ENCODE data around the gene FRMPD2. TPM values are rescaled to one million over a fixed set of nuclear protein-coding genes. Genes with fewer than 3 reads are reported as not detected.

The FRMPD2 gene
- total RNA-seq, 1 donor from 2014 or later, result 1.6 TPM

- peaks cover 19% of the 10 kb centered on the region for H3K4me1 Mint-ChIP-seq (ENCODE audit: low read depth, unreplicated experiment)
- TF ChIP-seq CTCF (IDR thresholded peaks at IDR 0.05; ENCODE audit: partially characterized antibody, unreplicated experiment), result no peak
- no peaks in the 10 kb centered on the region for H3K27me3 Mint-ChIP-seq (ENCODE audit: unreplicated experiment)
- no peak overlapping the region for H3K27ac Mint-ChIP-seq (ENCODE audit: unreplicated experiment)
- H3K4me3 Mint-ChIP-seq (ENCODE audit: unreplicated experiment), result no peak overlapping the region
- DNase-seq, result no peak
- H3K9me3 Mint-ChIP-seq (ENCODE audit: unreplicated experiment), result peaks cover 5% of the 10 kb centered on the region
- no peaks in the 10 kb centered on the region for H3K36me3 Mint-ChIP-seq (ENCODE audit: unreplicated experiment)
Measured at GRCh38 chr10:48253970-48254657, 20.4 kb downstream of the FRMPD2 start.

- no peak for TF ChIP-seq CTCF (IDR thresholded peaks at IDR 0.05; ENCODE audit: partially characterized antibody, unreplicated experiment)
- Mint-ChIP-seq H3K27me3 (ENCODE audit: unreplicated experiment) (no peaks in the 10 kb centered on the region), H3K4me1 (ENCODE audit: low read depth, unreplicated experiment) (peaks cover 9% of the 10 kb centered on the region), H3K4me3 (ENCODE audit: unreplicated experiment) (no peak overlapping the region), H3K27ac (ENCODE audit: unreplicated experiment) (no peak overlapping the region), H3K36me3 (ENCODE audit: unreplicated experiment) (no peaks in the 10 kb centered on the region), H3K9me3 (ENCODE audit: unreplicated experiment) (peaks cover 5% of the 10 kb centered on the region)
- DNase-seq, result no peak
Measured at GRCh38 chr10:48252354-48252650, 22.2 kb downstream of the FRMPD2 start.

GRCh38 chr10:48251525-48252353 lies 22.8 kb downstream of the FRMPD2 start:
- DNase-seq, result no peak

GRCh38 chr10:48251152-48251524 lies 23.4 kb downstream of the FRMPD2 start:
- no peak for TF ChIP-seq CTCF (IDR thresholded peaks at IDR 0.05; ENCODE audit: partially characterized antibody, unreplicated experiment)
- Mint-ChIP-seq H3K27ac (ENCODE audit: unreplicated experiment) (no peak overlapping the region), H3K4me3 (ENCODE audit: unreplicated experiment) (no peak overlapping the region), H3K9me3 (ENCODE audit: unreplicated experiment) (peaks cover 5% of the 10 kb centered on the region), H3K36me3 (ENCODE audit: unreplicated experiment) (no peaks in the 10 kb centered on the region), H3K4me1 (ENCODE audit: low read depth, unreplicated experiment) (peaks cover 6% of the 10 kb centered on the region), H3K27me3 (ENCODE audit: unreplicated experiment) (no peaks in the 10 kb centered on the region)
- DNase-seq, result no peak

More at GRCh38 chr10:48251525-48252353, 22.8 kb downstream of the FRMPD2 start:
- peaks cover 7% of the 10 kb centered on the region for H3K4me1 Mint-ChIP-seq (ENCODE audit: low read depth, unreplicated experiment)
- H3K27me3 Mint-ChIP-seq (ENCODE audit: unreplicated experiment), result no peaks in the 10 kb centered on the region
- no peak overlapping the region for H3K4me3 Mint-ChIP-seq (ENCODE audit: unreplicated experiment)
- peaks cover 5% of the 10 kb centered on the region for H3K9me3 Mint-ChIP-seq (ENCODE audit: unreplicated experiment)
- no peaks in the 10 kb centered on the region for H3K36me3 Mint-ChIP-seq (ENCODE audit: unreplicated experiment)
- no peak for TF ChIP-seq CTCF (IDR thresholded peaks at IDR 0.05; ENCODE audit: partially characterized antibody, unreplicated experiment)
- no peak overlapping the region for H3K27ac Mint-ChIP-seq (ENCODE audit: unreplicated experiment)

GRCh38 chr10:48249763-48250351 lies 24.6 kb downstream of the FRMPD2 start:
- peaks cover 6% of the 10 kb centered on the region for H3K4me1 Mint-ChIP-seq (ENCODE audit: low read depth, unreplicated experiment)
- TF ChIP-seq CTCF (IDR thresholded peaks at IDR 0.05; ENCODE audit: partially characterized antibody, unreplicated experiment), result no peak
- no peak overlapping the region for H3K27ac Mint-ChIP-seq (ENCODE audit: unreplicated experiment)
- H3K4me3 Mint-ChIP-seq (ENCODE audit: unreplicated experiment), result no peak overlapping the region
- H3K27me3 Mint-ChIP-seq (ENCODE audit: unreplicated experiment), result no peaks in the 10 kb centered on the region
- no peaks in the 10 kb centered on the region for H3K9me3 Mint-ChIP-seq (ENCODE audit: unreplicated experiment)
- H3K36me3 Mint-ChIP-seq (ENCODE audit: unreplicated experiment), result no peaks in the 10 kb centered on the region
- no peak for DNase-seq

Data from glutamatergic neuron (in vitro differentiated cells).